GM12891 (cell line): ENCODE data around the gene GRM8.

Experiments used
- DNase-seq: peaks from one replicate; pipeline ENCODE4 v3.0.0; 2011; ENCODE audit warnings: low spot score; ENCODE audit not compliant: insufficient read length
- FAIRE-seq: peaks from 2 replicates; lab custom pipeline; 2011; peaks lifted over from hg19 to GRCh38; lab: Jason Lieb, UNC
- PAX5 ChIP-seq: IDR thresholded peaks from 2 replicates; pipeline ENCODE4 v1.6.1; 2011; ENCODE audit warnings: low read length, moderate library complexity, mild to moderate bottlenecking; ENCODE audit not compliant: insufficient read depth, severe bottlenecking
- POLR2A ChIP-seq: IDR thresholded peaks from 2 replicates; pipeline ENCODE4 v1.6.1; 2011; ENCODE audit warnings: low read depth, low read length, control low read depth
- POLR2AphosphoS5 ChIP-seq: IDR thresholded peaks from 2 replicates; pipeline ENCODE4 v1.6.1; 2011; ENCODE audit warnings: low read depth, low read length, control low read depth
- POU2F2 ChIP-seq: IDR thresholded peaks from 2 replicates; pipeline ENCODE4 v1.6.1; 2011; ENCODE audit warnings: low read depth, mild to moderate bottlenecking, control low read depth, low read length, moderate library complexity
- SPI1 ChIP-seq: IDR thresholded peaks from 2 replicates; pipeline ENCODE4 v1.6.1; 2011; ENCODE audit warnings: low read depth, low read length, control low read depth
- TAF1 ChIP-seq: IDR thresholded peaks from 2 replicates; pipeline ENCODE4 v1.6.1; 2011; ENCODE audit warnings: low read depth, low read length, control low read depth

GRM8 gene

GRCh38 chr7:127152423-127152822 is 100.3 kb downstream of the GRM8 start:
- TF ChIP-seq POU2F2 (no peak), TAF1 (no peak)
- FAIRE-seq (no peak), DNase-seq (no peak)

GRCh38 chr7:127151379-127151778 is 101.4 kb downstream of the GRM8 start:
- no peak for FAIRE-seq
- no peak for DNase-seq
- TF ChIP-seq POU2F2 (no peak), POLR2AphosphoS5 (no peak), TAF1 (no peak), SPI1 (no peak), POLR2A (no peak)

DNA sequence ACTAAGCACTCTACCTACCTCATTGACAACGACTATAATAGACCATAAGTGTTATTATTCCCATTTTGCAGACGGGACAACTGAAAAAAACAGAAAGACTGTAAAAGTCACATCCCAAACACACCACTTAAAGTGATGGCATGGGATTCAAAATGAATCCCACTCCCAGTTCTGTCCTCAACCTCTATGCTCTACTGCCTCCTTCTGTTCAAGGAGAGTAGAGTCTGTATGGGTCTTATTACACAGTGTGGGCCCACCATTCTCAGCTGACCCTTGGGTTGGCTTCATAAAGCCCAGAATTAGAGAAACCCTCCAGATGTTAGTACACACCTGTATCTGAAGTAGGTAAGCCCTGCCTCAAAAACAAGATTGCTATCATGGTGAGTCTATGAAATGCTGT is 102.2 kb downstream of the GRM8 start:
- DNase-seq, result no peak
- TF ChIP-seq PAX5, result no peak
- no peak for TF ChIP-seq SPI1
- TF ChIP-seq TAF1, result no peak
- TF ChIP-seq POLR2AphosphoS5, result no peak
- no peak for TF ChIP-seq POLR2A
- TF ChIP-seq POU2F2, result no peak
- FAIRE-seq, result no peak

DNA sequence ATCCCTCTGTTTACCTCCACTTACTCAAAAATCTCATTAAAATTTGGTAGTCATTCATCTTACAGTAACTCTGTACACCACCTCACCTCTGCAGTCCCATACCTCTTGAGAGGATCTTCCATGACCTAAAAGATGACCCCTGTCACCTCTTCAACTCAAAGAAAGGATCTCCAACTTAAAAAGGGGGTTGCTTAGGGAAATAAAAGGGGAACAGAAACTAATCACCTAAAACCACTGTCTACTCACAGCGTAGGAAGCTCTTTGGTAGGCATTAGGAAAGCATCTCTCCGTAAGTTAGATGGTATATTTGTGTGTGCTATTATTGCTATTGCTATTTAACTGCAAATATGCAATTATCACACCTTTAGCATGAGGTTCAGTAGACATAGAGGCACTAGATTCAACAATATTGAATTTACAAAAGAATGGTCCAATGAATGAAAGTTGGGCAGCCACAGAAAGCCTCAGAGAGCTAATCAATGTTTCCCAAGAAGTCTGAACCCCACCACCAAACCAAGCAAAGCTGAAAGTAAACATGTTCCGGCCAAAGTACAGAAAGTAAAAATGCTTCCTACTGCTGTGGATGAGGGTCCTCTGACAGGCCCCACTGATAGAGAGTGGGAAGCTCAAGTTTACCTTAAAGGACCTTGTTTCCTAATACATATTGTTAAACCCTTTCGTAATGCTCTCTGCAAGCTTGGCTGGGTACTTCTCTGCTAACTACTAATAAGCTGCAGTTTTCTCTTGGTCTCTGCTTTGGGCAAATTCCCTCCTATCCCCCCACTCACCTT is 105.8 kb downstream of the GRM8 start:
- FAIRE-seq (no peak), DNase-seq (no peak)
- no peak for TF ChIP-seq PAX5
- peak; percentile 66 for TF ChIP-seq SPI1
- TF ChIP-seq TAF1, result no peak

- peak; percentile 28 for FAIRE-seq
- DNase-seq, result no peak
- TF ChIP-seq POU2F2 (no peak), PAX5 (no peak), POLR2AphosphoS5 (no peak), TAF1 (no peak), POLR2A (no peak), SPI1 (no peak)
Observed at GRCh38 chr7:127137146-127137545, 115.6 kb downstream of the GRM8 start.

- DNase-seq (no peak), FAIRE-seq (no peak)
- no peak for TF ChIP-seq POLR2A
- TF ChIP-seq TAF1, result no peak
- no peak for TF ChIP-seq SPI1
- no peak for TF ChIP-seq PAX5
- TF ChIP-seq POLR2AphosphoS5, result no peak
- no peak for TF ChIP-seq POU2F2
Observed at GRCh38 chr7:127135871-127136485, 116.8 kb downstream of the GRM8 start.

GRCh38 chr7:127123220-127123619 is 129.5 kb downstream of the GRM8 start:
- FAIRE-seq (no peak), DNase-seq (no peak)
- TF ChIP-seq SPI1, result no peak
- TF ChIP-seq TAF1, result no peak
- TF ChIP-seq POU2F2, result no peak
- TF ChIP-seq POLR2AphosphoS5, result no peak
- TF ChIP-seq PAX5, result no peak
- TF ChIP-seq POLR2A, result no peak

DNA sequence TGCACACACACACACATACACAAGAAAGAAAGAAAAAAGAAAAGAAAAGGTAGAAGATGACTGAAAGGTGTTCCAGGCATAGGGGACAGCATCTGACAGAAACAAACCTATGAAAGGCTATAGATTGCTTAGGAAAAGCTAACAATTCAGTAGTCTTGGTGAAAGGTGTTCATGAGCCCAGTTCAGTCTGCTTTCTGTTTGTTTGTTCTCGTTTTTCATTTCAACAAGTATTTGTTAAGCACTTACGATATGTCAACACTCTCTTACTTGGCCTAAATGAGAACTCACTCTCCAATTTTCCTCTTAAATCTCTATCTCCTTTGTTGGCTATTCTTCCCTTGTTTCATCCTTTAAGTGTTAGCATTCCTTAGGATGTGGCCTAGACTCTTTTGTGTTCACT is 133.2 kb downstream of the GRM8 start:
- FAIRE-seq, result no peak
- no peak for TF ChIP-seq POLR2A
- no peak for TF ChIP-seq POLR2AphosphoS5
- TF ChIP-seq TAF1, result no peak
- TF ChIP-seq PAX5, result no peak
- TF ChIP-seq SPI1, result no peak
- no peak for TF ChIP-seq POU2F2
- DNase-seq, result no peak

- DNase-seq (no peak), FAIRE-seq (no peak)
- TF ChIP-seq SPI1 (no peak), POLR2A (no peak), POU2F2 (no peak), TAF1 (no peak), POLR2AphosphoS5 (no peak)
Observed at GRCh38 chr7:127114742-127115265, 137.9 kb downstream of the GRM8 start.

DNA sequence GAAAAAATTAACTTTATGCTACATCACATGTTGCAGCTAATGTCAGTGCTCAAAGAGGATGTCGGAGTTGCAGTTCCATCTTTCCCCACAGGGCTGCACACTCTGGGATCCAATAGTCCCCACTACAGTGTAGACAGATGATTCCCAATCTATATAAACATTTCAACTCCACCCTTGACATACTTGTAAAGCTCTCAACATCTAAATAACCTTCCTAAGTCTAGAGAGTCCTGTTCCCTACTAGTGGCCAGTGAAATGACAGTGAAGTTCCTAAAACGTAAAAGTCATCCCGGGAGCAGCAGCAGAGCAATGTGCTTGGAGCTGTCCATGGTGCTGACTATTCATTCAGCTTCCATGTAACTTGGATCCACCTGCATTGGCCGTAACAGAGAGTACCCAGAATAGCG is 145.1 kb downstream of the GRM8 start:
- FAIRE-seq (peak; percentile 82), DNase-seq (no peak)
- no peak for TF ChIP-seq POLR2A
